ENCODE data around the gene SCYL1. TPM values are rescaled to one million over a fixed set of nuclear protein-coding genes. Genes with fewer than 3 reads are reported as not detected.

SCYL1 gene
- total RNA-seq, 4 donors from 2014 or later = 70.6 to 97.6 (median 89.2) TPM

DNA sequence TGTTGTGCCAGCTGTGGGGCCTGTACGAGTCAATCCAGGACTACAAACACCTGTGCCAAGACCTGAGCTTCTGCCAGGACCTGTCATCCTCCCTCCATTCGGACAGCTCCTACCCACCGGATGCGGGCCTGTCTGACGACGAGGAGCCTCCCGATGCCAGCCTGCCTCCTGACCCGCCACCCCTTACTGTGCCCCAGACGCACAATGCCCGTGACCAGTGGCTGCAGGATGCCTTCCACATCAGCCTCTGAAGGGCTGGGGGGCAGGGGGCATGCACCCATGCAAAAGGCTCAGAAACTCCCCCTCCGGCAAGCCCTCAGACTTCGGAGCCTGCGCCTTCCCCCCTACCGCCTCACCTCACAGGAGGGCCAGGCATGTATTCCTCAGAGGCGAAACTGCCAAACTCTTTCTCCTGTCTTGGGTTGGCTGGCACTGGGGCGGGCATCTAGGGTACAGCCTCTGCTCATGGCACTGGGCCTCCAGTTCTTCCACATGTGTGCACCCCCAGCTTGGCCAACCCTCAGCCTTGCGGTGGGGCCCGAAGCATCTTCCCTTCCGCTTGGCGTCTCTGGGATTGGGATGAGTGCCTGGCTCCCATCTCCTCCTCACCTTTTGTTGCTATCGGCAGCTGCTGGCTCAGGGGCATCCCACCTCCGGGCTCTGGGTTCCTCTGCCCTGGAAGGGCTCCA lies 48.7 kb downstream of the SCYL1 start:
- 0% methylated on average over 3 of the region's 22 CpGs; no CpG with 5 or more reads in 1 of the 2 donors for WGBS, 2 donors (ENCODE audit: low coverage in 1 of 2)
- Histone ChIP-seq H3K27me3 (no peaks in the 10 kb centered on the region), H3K27ac (peak overlapping the region; percentile 72 to 99 (median 98)), H3K4me1 (peaks cover 8 to 88% (median 59%) of the 10 kb centered on the region in 3 donors), H3K36me3 (peaks cover 0 to 6% of the 10 kb centered on the region in 2 donors), H3K9me3 (no peaks in the 10 kb centered on the region), H3K4me3 (peak overlapping the region; percentile 62 to 96)
- no peak for TF ChIP-seq POLR2A (IDR thresholded peaks at IDR 0.05)
- TF ChIP-seq EP300 (IDR thresholded peaks at IDR 0.05) = no peak
- TF ChIP-seq, protein P1, sequence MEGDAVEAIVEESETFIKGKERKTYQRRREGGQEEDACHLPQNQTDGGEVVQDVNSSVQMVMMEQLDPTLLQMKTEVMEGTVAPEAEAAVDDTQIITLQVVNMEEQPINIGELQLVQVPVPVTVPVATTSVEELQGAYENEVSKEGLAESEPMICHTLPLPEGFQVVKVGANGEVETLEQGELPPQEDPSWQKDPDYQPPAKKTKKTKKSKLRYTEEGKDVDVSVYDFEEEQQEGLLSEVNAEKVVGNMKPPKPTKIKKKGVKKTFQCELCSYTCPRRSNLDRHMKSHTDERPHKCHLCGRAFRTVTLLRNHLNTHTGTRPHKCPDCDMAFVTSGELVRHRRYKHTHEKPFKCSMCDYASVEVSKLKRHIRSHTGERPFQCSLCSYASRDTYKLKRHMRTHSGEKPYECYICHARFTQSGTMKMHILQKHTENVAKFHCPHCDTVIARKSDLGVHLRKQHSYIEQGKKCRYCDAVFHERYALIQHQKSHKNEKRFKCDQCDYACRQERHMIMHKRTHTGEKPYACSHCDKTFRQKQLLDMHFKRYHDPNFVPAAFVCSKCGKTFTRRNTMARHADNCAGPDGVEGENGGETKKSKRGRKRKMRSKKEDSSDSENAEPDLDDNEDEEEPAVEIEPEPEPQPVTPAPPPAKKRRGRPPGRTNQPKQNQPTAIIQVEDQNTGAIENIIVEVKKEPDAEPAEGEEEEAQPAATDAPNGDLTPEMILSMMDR (IDR thresholded peaks at IDR 0.05) = no peak
- no peak for TF ChIP-seq POLR2AphosphoS5 (IDR thresholded peaks at IDR 0.05)
- no peak for ATAC-seq

DNA sequence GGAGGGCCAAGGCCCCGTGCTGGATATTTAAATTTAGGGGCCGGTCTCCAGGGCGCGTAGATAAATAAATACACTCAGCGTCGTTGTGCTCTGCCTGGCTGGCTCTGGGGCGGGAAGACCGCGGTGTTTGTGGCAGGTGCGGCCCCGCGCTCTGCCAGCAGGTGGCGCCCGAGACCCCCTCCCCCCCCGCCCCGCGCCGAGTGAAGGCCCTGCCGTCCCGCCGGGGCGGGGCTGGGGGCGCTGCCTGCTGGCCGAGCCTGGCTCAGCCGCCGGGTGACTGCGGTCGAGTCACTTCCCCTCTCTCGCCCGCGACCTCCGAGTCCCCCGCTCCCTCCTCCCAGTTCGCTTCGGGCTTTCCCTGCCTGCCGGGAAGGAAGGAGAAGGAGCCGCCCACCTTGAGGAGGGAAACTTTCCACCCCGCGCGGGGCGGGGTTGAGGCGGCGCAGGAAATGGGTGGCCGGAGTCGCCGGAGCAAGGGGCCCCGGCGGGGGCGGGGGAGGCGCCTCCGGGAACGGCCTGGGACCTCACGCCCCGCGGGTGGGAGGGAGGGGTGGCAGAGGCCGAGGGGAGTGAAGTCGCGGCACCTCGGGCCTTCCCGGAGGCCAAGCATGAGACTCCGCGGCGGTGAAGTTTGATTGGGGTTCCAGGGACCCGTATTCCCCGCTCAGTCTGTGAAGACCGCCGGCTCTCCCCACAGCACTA lies 49.4 kb downstream of the SCYL1 start:
- H3K27ac ChIP-seq = peak overlapping the region; percentile 72 to 99 (median 98)
- TF ChIP-seq POLR2AphosphoS5 (IDR thresholded peaks at IDR 0.05) = peak; percentile 90
- TF ChIP-seq POLR2A (IDR thresholded peaks at IDR 0.05) = no peak
- TF ChIP-seq EP300 (IDR thresholded peaks at IDR 0.05) = no peak
- TF ChIP-seq, protein P1 (IDR thresholded peaks at IDR 0.05) = peak in 3 of 4 experiments; percentile 86 to 100 (median 96)
- H3K9me3 ChIP-seq = no peaks in the 10 kb centered on the region
- H3K4me1 ChIP-seq = peaks cover 8 to 88% (median 54%) of the 10 kb centered on the region in 3 donors
- 0% methylated on average over 6 of the region's 67 CpGs; no CpG with 5 or more reads in 1 of the 2 donors for WGBS, 2 donors (ENCODE audit: low coverage in 1 of 2)
- peaks cover 0 to 13% of the 10 kb centered on the region in 2 donors for H3K36me3 ChIP-seq
- peak; percentile 54 for ATAC-seq
- H3K4me3 ChIP-seq = peak overlapping the region; percentile 78 to 96
- H3K27me3 ChIP-seq = no peaks in the 10 kb centered on the region

DNA sequence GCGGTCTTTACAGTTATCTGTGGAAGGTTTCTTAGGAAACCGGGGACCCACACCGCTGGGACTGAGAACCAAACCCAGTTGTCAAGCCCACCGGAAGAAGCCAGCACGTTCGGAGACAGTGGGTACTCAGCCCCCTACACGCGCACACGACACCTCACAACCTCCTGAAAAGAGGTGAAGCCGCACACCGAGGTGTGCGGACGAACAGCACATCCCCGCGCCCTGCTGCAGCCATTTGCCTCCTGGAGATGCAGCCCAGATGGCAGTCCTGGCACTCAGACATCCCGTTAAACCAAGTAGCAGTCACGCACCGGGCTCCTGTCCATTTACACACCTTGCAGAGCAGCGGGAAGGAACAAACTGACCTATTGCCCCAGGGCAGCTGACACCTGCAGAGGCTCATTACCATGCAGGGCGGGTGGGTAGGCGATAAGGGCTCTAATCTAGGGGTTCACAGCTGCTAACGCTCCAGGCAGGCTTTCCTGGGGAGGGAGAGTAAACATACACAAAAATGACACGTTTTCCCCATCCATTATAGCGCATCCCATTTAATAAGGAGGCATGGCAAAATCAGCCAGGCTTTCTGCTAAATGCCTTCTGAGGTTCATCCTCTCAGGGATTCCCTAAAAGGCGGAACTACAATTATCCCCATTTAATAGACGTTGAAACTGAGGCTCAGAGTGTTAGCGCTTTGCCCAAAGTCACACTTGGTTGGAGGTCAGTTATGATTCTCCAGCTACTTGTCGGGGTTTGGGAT lies 50.1 kb downstream of the SCYL1 start:
- no peak for ATAC-seq
- 10% methylated on average over 10 of the region's 28 CpGs; no CpG with 5 or more reads in 1 of the 2 donors for WGBS, 2 donors (ENCODE audit: low coverage in 1 of 2)

DNA sequence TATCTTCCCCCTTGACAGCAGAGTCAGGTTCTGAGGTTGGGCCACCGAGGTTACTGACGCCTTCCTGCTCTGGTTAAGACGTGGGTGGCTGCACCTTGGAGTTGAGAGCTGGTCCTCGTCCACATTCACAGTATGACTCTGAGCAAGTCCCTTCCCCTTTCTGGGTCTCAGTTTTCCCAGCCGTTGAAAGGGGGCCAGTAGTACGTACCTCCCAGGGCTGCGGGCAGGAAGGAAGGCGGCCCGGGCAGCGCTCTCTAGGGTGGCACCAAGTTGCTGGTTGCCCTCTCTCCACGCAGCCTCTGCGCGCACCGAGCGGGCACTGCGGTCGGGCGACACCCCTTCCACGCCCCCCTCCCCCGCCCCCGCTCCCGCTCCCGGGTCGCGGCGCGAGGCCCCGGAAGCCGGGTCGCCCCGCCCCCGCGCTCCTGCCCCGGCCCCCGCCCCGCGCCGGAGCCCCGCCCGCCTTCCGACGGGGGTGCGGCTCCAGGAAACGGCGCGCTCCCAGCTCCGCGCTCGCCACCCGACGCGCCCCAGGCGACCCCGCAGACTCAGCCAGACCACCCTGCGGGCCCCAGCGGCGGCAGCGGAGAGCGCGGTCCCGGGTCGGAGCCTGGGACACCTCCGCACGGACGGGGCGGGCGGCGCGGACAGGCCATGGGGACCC lies 50.8 kb downstream of the SCYL1 start, which contains the start of gene EHBP1L1:
EHBP1L1 (plus strand) TSS at position 486 of the 664 bp plus-strand sequence. CDS start 250 bp downstream, outside the sequence.
- Histone ChIP-seq H3K4me3 (peak within 1 kb of the TSS; percentile 78 to 96), H3K9me3 (no peaks in the 10 kb centered on the region), H3K4me1 (peaks cover 8 to 95% (median 52%) of the 10 kb centered on the region in 3 donors), H3K36me3 (peaks cover 0 to 27% of the 10 kb centered on the region in 2 donors), H3K27ac (peak within 1 kb of the TSS; percentile 96 to 99 (median 98)), H3K27me3 (no peaks in the 10 kb centered on the region)
- TF ChIP-seq POLR2A (IDR thresholded peaks at IDR 0.05) (peak; percentile 35 to 40), POLR2AphosphoS5 (IDR thresholded peaks at IDR 0.05) (peak; percentile 20), EP300 (IDR thresholded peaks at IDR 0.05) (no peak)
- TF ChIP-seq, protein P1 (IDR thresholded peaks at IDR 0.05) = peak in 1 of 4 experiments; percentile 3
- ATAC-seq = peak; percentile 39
- 0% methylated on average over 1 of the region's 69 CpGs; no CpG with 5 or more reads in 1 of the 2 donors for WGBS, 2 donors (ENCODE audit: low coverage in 1 of 2)

More for the DNA sequence above, 50.1 kb downstream of the SCYL1 start:
- Histone ChIP-seq H3K27me3 (no peaks in the 10 kb centered on the region), H3K9me3 (no peaks in the 10 kb centered on the region), H3K27ac (peak overlapping the region; percentile 72 to 99 (median 98)), H3K4me3 (peak overlapping the region; percentile 78 to 96), H3K36me3 (peaks cover 0 to 20% of the 10 kb centered on the region in 2 donors), H3K4me1 (peaks cover 8 to 90% (median 53%) of the 10 kb centered on the region in 3 donors)
- TF ChIP-seq EP300 (IDR thresholded peaks at IDR 0.05) (no peak), POLR2AphosphoS5 (IDR thresholded peaks at IDR 0.05) (no peak), POLR2A (IDR thresholded peaks at IDR 0.05) (no peak)
- TF ChIP-seq, protein P1 (IDR thresholded peaks at IDR 0.05) = no peak
